Measurements from ENCODE around the gene GRIK3. TPM values are rescaled to one million over a fixed set of nuclear protein-coding genes. Genes with fewer than 3 reads are reported as not detected.

GRIK3 gene
- total RNA-seq, 4 donors from 2014 or later: 0.75 to 9.8 (median 1.2) TPM

DNA sequence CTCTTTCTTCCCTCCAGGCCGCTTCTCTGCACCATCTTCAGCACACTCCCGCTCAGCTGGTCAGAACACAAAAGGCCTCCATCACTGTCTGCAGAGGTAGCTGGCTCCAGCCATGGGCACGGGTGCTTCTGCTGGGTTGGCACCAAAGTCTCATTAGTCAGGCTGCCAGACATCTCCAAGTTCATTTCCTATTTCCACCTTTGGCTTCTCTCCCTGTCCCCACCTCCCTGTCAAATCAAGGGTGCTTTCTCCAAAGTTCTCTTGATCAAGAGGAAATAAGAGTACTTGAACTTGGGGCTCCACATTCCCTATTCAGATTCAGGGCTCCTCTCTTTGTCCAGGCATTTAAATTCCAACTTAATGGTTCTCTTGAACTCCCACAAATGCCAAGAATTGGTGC is 33.9 kb upstream of the GRIK3 start:
- no peaks in the 10 kb centered on the region for H3K9me3 ChIP-seq
- intact Hi-C loops (cut with DNase I; ENCODE audit: low total_unique reads): no loop called here
- in situ Hi-C loops (cut with MboI; ENCODE audit: low pct_ligation_motif_present in 1 of 4, low pct_unique_long_range_greater_than_20kb in 1 of 4, low sequenced_read_pairs in 3 of 4): no loop called here
- H3K4me3 ChIP-seq: no peak overlapping the region
- H3K4me1 ChIP-seq: no peaks in the 10 kb centered on the region
- H3K27ac ChIP-seq: no peak overlapping the region
- DNase-seq: no peak
- peaks cover 9% of the 10 kb centered on the region for H3K27me3 ChIP-seq
- 20 to 66% methylated on average over 1 to 3 of the region's 3 CpGs for WGBS, 2 donors (ENCODE audit: low coverage in 1 of 2)
- H3K36me3 ChIP-seq: no peaks in the 10 kb centered on the region
- no peak for TF ChIP-seq EP300 (IDR thresholded peaks at IDR 0.05; ENCODE audit: low read depth)
- TF ChIP-seq POLR2A (IDR thresholded peaks at IDR 0.05): no peak
- TF ChIP-seq, protein P1, sequence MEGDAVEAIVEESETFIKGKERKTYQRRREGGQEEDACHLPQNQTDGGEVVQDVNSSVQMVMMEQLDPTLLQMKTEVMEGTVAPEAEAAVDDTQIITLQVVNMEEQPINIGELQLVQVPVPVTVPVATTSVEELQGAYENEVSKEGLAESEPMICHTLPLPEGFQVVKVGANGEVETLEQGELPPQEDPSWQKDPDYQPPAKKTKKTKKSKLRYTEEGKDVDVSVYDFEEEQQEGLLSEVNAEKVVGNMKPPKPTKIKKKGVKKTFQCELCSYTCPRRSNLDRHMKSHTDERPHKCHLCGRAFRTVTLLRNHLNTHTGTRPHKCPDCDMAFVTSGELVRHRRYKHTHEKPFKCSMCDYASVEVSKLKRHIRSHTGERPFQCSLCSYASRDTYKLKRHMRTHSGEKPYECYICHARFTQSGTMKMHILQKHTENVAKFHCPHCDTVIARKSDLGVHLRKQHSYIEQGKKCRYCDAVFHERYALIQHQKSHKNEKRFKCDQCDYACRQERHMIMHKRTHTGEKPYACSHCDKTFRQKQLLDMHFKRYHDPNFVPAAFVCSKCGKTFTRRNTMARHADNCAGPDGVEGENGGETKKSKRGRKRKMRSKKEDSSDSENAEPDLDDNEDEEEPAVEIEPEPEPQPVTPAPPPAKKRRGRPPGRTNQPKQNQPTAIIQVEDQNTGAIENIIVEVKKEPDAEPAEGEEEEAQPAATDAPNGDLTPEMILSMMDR (IDR thresholded peaks at IDR 0.05): no peak
- no peak for TF ChIP-seq POLR2AphosphoS5 (IDR thresholded peaks at IDR 0.05)

DNA sequence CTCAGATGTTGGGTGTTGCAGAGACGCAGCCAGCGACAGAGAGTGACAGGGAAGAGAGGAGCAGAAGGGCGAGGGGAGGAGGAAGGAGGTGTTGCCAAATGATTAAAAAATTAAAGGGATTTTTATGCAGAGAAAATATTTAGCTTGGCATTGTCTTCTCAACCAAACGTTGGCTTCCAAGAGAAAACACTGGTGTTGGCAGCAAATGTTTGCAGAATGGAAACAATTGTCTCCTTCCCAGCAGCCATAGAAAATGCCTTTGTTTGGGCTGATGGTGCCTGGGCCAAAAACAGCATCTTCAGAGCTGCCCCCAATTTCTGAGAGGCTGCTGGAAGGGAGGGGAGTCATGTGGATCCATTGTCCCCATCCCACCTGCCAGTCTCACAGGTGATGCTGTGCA is 29.7 kb upstream of the GRIK3 start:
- Histone ChIP-seq H3K27me3 (no peaks in the 10 kb centered on the region), H3K9me3 (no peaks in the 10 kb centered on the region), H3K27ac (no peak overlapping the region), H3K36me3 (no peaks in the 10 kb centered on the region), H3K4me3 (no peak overlapping the region), H3K4me1 (no peaks in the 10 kb centered on the region)
- intact Hi-C loops (cut with DNase I; ENCODE audit: low total_unique reads): no loop called here
- TF ChIP-seq POLR2AphosphoS5 (IDR thresholded peaks at IDR 0.05) (no peak), EP300 (IDR thresholded peaks at IDR 0.05; ENCODE audit: low read depth) (no peak), POLR2A (IDR thresholded peaks at IDR 0.05) (no peak)
- TF ChIP-seq, protein P1 (IDR thresholded peaks at IDR 0.05): no peak
- no peak for DNase-seq
- in situ Hi-C loops (cut with MboI; ENCODE audit: low pct_ligation_motif_present in 1 of 4, low pct_unique_long_range_greater_than_20kb in 1 of 4, low sequenced_read_pairs in 3 of 4): no loop called here
- WGBS, 2 donors (ENCODE audit: low coverage in 1 of 2): 45 to 49% methylated on average over 4 of the region's 4 CpGs

DNA sequence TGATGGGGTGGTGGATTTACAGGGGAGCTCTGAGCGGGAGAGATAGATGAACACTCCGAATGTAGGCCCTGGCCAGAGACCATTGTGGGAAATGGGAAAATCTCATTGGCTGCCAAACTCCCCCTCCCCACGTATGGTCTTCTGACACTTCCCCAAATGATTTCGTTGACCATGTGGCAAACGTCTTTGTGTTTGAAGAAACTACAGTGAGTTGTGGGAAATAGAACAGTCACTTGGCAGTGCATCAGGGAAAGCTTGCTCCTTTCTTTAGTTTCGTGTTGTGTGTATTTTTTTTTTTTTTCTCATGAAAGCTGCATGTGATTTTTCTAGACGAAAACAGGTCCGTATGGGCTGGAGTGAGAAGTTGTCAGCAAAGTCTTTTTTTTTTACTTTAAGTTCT is 25.0 kb upstream of the GRIK3 start:
- Histone ChIP-seq H3K27ac (no peak overlapping the region), H3K27me3 (no peaks in the 10 kb centered on the region), H3K4me3 (no peak overlapping the region), H3K36me3 (no peaks in the 10 kb centered on the region), H3K9me3 (no peaks in the 10 kb centered on the region), H3K4me1 (no peaks in the 10 kb centered on the region)
- intact Hi-C loops (cut with DNase I; ENCODE audit: low total_unique reads) (no loop called here), in situ Hi-C loops (cut with MboI; ENCODE audit: low pct_ligation_motif_present in 1 of 4, low pct_unique_long_range_greater_than_20kb in 1 of 4, low sequenced_read_pairs in 3 of 4) (no loop called here)
- no peak for DNase-seq
- TF ChIP-seq EP300 (IDR thresholded peaks at IDR 0.05; ENCODE audit: low read depth) (no peak), POLR2AphosphoS5 (IDR thresholded peaks at IDR 0.05) (no peak), POLR2A (IDR thresholded peaks at IDR 0.05) (no peak)
- TF ChIP-seq, protein P1 (IDR thresholded peaks at IDR 0.05): no peak
- WGBS, 2 donors (ENCODE audit: low coverage in 1 of 2): 60 to 64% methylated on average over 6 to 8 of the region's 8 CpGs

DNA sequence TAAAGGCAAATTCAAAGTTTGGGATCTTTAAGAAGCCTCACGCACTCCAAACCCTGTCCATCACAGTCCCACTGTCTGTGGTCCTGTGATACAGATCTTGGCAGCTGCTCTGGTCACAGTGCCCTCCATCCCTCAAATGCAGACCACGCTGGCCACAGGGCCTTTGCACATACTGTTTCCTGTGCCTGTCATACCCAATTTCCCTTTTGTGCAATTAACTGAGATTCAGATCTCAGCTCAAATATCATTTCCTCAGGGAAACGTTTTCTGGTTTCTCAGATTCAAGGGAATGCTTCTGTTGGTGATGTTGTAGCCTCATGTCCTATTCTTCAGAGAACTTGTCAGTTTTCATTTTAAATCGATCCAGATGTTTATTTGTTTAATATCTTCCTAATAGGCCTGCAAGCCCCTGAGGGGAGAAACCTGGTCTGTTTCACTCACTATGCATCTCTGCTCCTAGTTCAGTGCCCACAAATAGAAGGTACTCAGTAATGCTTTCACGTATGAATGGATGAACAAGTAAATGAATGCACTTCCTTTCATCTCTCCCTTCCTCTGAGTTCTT is 24.2 kb upstream of the GRIK3 start:
- no peak overlapping the region for H3K27ac ChIP-seq
- no peaks in the 10 kb centered on the region for H3K36me3 ChIP-seq
- TF ChIP-seq POLR2A (IDR thresholded peaks at IDR 0.05) (no peak), POLR2AphosphoS5 (IDR thresholded peaks at IDR 0.05) (no peak), EP300 (IDR thresholded peaks at IDR 0.05; ENCODE audit: low read depth) (no peak)
- TF ChIP-seq, protein P1 (IDR thresholded peaks at IDR 0.05): no peak
- no peaks in the 10 kb centered on the region for H3K4me1 ChIP-seq
- H3K27me3 ChIP-seq: no peaks in the 10 kb centered on the region
- no peaks in the 10 kb centered on the region for H3K9me3 ChIP-seq
- H3K4me3 ChIP-seq: no peak overlapping the region
- DNase-seq: no peak
- in situ Hi-C loops (cut with MboI; ENCODE audit: low pct_ligation_motif_present in 1 of 4, low pct_unique_long_range_greater_than_20kb in 1 of 4, low sequenced_read_pairs in 3 of 4) (no loop called here), intact Hi-C loops (cut with DNase I; ENCODE audit: low total_unique reads) (no loop called here)
- WGBS, 2 donors (ENCODE audit: low coverage in 1 of 2): 71 to 72% methylated on average over 5 of the region's 5 CpGs
